HCT116 (cell line): ENCODE data around the gene ARHGAP28. TPM values are rescaled to one million over a fixed set of nuclear protein-coding genes. Genes with fewer than 3 reads are reported as not detected.

Experiments used
- ATAC-seq: fragments of 200-7000 bp; cut with Tn5 transposase; 2 replicates; pipeline ENCODE4 v1.9.1; 2020; ENCODE audit warnings: mild to moderate bottlenecking, moderate library complexity
- BruUV-seq: library from RNA; stranded (reverse); fragments of 400-500 nt; replicated peaks from 2 replicates; lab custom pipeline; 2021; lab: Mats Ljungman, UMichigan
- CTCF ChIA-PET: fragments of 300-600 bp; sonication (Branson Sonifier 250); formaldehyde crosslinking; loops from one replicate; lab custom pipeline; 2021; ENCODE audit warnings: antibody characterized with exemption; lab: Charles Lee
- POLR2A ChIA-PET: fragments of 300-600, 350-600 bp; sonication (Branson Sonifier 250); formaldehyde crosslinking; loops from one replicate; lab custom pipeline; 2021; ENCODE audit warnings: antibody characterized with exemption; lab: Charles Lee
- RAD21 ChIA-PET, 2 experiments: fragments of 300-600 bp; sonication (Branson Sonifier 250); formaldehyde crosslinking; loops; one replicate each; lab custom pipeline; 2023; ENCODE audit warnings: low total read pairs in 2 of 2; ENCODE audit not compliant: uncharacterized antibody in 2 of 2, unreplicated experiment in 2 of 2, low non-redundant PET in 1 of 2; lab: Charles Lee
- DNase-seq: peaks from one replicate; pipeline ENCODE4 v3.0.0-alpha.2; 2010; ENCODE audit warnings: low read depth, low spot score
- H2AFZ ChIP-seq: fragments of 200-600 bp; shearing (Covaris generic), sonication (generic); 2 replicates; pipeline ENCODE4 v1.6.1; 2017; ENCODE audit warnings: low read depth, mixed run types, mixed read lengths, antibody characterized with exemption, low read length; ENCODE audit not compliant: poor library complexity, severe bottlenecking
- H3K27ac ChIP-seq: 2 replicates; pipeline ENCODE4 v1.5.1; 2012; ENCODE audit warnings: low read depth, low read length
- H3K27me3 ChIP-seq: fragments of 200-600 bp; sonication (generic); 2 replicates; pipeline ENCODE4 v1.6.1; 2016; ENCODE audit warnings: mixed run types, low read length, mixed read lengths; ENCODE audit not compliant: insufficient read depth
- H3K36me3 ChIP-seq, 2 experiments: fragments of 200-500 bp in 1 of 2; fragments of 200-600 bp in 1 of 2; sonication (Bioruptor generic) in 1 of 2; sonication (generic) in 1 of 2; 2 replicates each; pipeline versions ENCODE4 v1.5.1 to v1.6.1; 2014 to 2016; ENCODE audit warnings: low read length in 2 of 2, inconsistent platforms in 1 of 2, mixed read lengths in 1 of 2, mixed run types in 1 of 2; ENCODE audit not compliant: insufficient read depth in 2 of 2, control insufficient read depth in 1 of 2
- H3K4me1 ChIP-seq, 2 experiments: fragments of 200-600 bp in 1 of 2; sonication (generic) in 1 of 2; 2 replicates each; pipeline versions ENCODE4 v1.5.1 to v1.6.1; 2012 to 2017; ENCODE audit warnings: low read length in 2 of 2, inconsistent platforms in 1 of 2, mild to moderate bottlenecking in 1 of 2, mixed read lengths in 1 of 2, mixed run types in 1 of 2, moderate library complexity in 1 of 2; ENCODE audit not compliant: insufficient read depth in 2 of 2, control insufficient read depth in 1 of 2
- H3K4me2 ChIP-seq: fragments of 200-600 bp; sonication (generic); 2 replicates; pipeline ENCODE4 v1.6.1; 2017; ENCODE audit warnings: mixed run types, low read length, mixed read lengths
- H3K4me3 ChIP-seq, 2 experiments: fragments of 200-600 bp in 1 of 2; sonication (generic) in 1 of 2; replicated peaks in 1 of 2; 2 replicates each; pipeline ENCODE4 v1.5.1; 2011 to 2016; ENCODE audit warnings: low read length in 2 of 2, control low read depth in 1 of 2, low read depth in 1 of 2, mild to moderate bottlenecking in 1 of 2, mixed read lengths in 1 of 2, mixed run types in 1 of 2
- H3K79me2 ChIP-seq: fragments of 200-600 bp; sonication (generic); 2 replicates; pipeline ENCODE4 v1.6.1; 2017; ENCODE audit warnings: mild to moderate bottlenecking, mixed run types, low read length, moderate library complexity, mixed read lengths; ENCODE audit not compliant: insufficient read depth
- H3K9ac ChIP-seq: fragments of 200-600 bp; sonication (generic); 2 replicates; pipeline ENCODE4 v1.6.1; 2016; ENCODE audit warnings: low read length, mixed read lengths
- H3K9me2 ChIP-seq: fragments of 200-600 bp; sonication (generic), shearing (Covaris generic); 2 replicates; pipeline ENCODE4 v1.6.1; 2017; ENCODE audit warnings: mixed run types, mild to moderate bottlenecking, moderate library complexity; ENCODE audit not compliant: insufficient read depth
- H3K9me3 ChIP-seq, 2 experiments: fragments of 200-500 bp in 1 of 2; fragments of 200-600 bp in 1 of 2; sonication (Bioruptor generic) in 1 of 2; sonication (generic) in 1 of 2; 2 replicates each; pipeline ENCODE4 v1.6.1; 2014 to 2017; ENCODE audit warnings: low read length in 2 of 2, mixed read lengths in 2 of 2, inconsistent platforms in 1 of 2, low read depth in 1 of 2, mild to moderate bottlenecking in 1 of 2, mixed run types in 1 of 2, moderate library complexity in 1 of 2; ENCODE audit not compliant: control insufficient read depth in 1 of 2, insufficient read depth in 1 of 2
- H4K20me1 ChIP-seq: fragments of 200-600 bp; sonication (generic), shearing (Covaris generic); 2 replicates; pipeline ENCODE4 v1.6.1; 2017; ENCODE audit warnings: mixed run types, mild to moderate bottlenecking, moderate library complexity; ENCODE audit not compliant: insufficient read depth
- ATF3 ChIP-seq: IDR thresholded peaks from 2 replicates; pipeline ENCODE4 v1.6.1; 2012
- CBX3 ChIP-seq: IDR thresholded peaks from 2 replicates; pipeline ENCODE4 v1.6.1; 2012; ENCODE audit warnings: low read depth
- ELF1 ChIP-seq: IDR thresholded peaks from 2 replicates; pipeline ENCODE4 v1.6.1; 2012; ENCODE audit warnings: low read depth, borderline replicate concordance
- EZH2 ChIP-seq: fragments of 200-600 bp; sonication (generic); IDR thresholded peaks from 2 replicates; pipeline ENCODE4 v1.6.1; 2017; ENCODE audit warnings: antibody characterized with exemption, mixed run types
- EZH2phosphoT487 ChIP-seq: fragments of 200-600 bp; IDR thresholded peaks from 2 replicates; pipeline ENCODE4 v1.6.1; 2018; ENCODE audit warnings: antibody characterized with exemption, borderline replicate concordance
- POLR2A ChIP-seq: IDR thresholded peaks from 2 replicates; pipeline ENCODE4 v1.7.0; 2011; ENCODE audit warnings: borderline replicate concordance; ENCODE audit not compliant: insufficient read depth, insufficient read length; ENCODE audit errors: extremely low read depth
- RAD21 ChIP-seq: IDR thresholded peaks from 2 replicates; pipeline ENCODE4 v1.6.1; 2012; ENCODE audit warnings: low read depth, mild to moderate bottlenecking
- ZNF274 ChIP-seq: fragments of 200-500 bp; sonication (Bioruptor generic); IDR thresholded peaks from 2 replicates; pipeline ENCODE4 v1.6.1; 2014; ENCODE audit warnings: mild to moderate bottlenecking, low read depth, low read length, inconsistent platforms
- intact Hi-C: fragments of 100-400 bp; cut with micrococcal nuclease; formaldehyde crosslinking; loops from 2 replicates; pipeline ENCODE4 v1.10.0; 2022
- total RNA-seq: library from RNA; stranded (reverse); gene quantifications from one replicate; pipeline ENCODE4 v1.2.1, GENCODE V29; 2021; ENCODE audit not compliant: unreplicated experiment
- TF ChIP-seq, protein P1 (sequence below), 3 experiments: fragments of 200-600 bp in 1 of 3; sonication (generic) in 1 of 3; IDR thresholded peaks in 2 of 3; conservative IDR thresholded peaks in 1 of 3; 2 replicates each; pipeline ENCODE4 v1.5.1; 2012 to 2017; ENCODE audit warnings: low read depth in 2 of 3, low read length in 2 of 3, antibody characterized with exemption in 1 of 3, borderline replicate concordance in 1 of 3, control low read depth in 1 of 3, mild to moderate bottlenecking in 1 of 3, mixed read lengths in 1 of 3, mixed run types in 1 of 3, moderate library complexity in 1 of 3; ENCODE audit not compliant: insufficient read depth in 1 of 3
- TF ChIP-seq, protein P2 (sequence below): IDR thresholded peaks from 2 replicates; pipeline ENCODE4 v1.6.1; 2012

Gene ARHGAP28
- total RNA-seq, 1 experiment from 2014 or later: not detected

DNA sequence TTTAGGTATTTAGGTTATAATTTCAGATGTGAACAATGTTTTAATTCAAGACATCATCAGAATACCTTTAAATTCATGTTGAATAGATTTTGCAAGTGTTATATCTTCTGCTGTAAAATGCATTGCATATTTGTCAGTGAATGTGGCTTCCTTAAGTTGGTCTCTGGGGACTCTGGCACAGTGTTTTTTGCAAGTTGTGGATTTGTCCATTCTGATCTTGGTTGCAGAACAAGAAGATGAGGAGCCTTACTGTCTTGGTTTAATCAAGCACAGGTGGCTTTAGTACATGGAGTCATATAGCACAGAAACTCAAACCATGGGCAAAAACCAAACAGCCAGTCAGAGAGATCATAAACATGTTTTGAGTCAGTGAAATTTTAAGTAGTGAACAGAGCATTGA lies 135.7 kb downstream of the ARHGAP28 start:
- DNase-seq: no peak
- ATAC-seq: no peak
- POLR2A ChIA-PET: no interaction called here
- intact Hi-C loops: no loop called here
- no TSS peak for BruUV-seq
- H3K27ac ChIP-seq: no peak overlapping the region
- RAD21 ChIA-PET: no interaction called here
- TF ChIP-seq EZH2 (no peak), ZNF274 (no peak), CBX3 (no peak), EZH2phosphoT487 (no peak), POLR2A (no peak), RAD21 (no peak), ELF1 (no peak), ATF3 (no peak)
- TF ChIP-seq, protein P1, sequence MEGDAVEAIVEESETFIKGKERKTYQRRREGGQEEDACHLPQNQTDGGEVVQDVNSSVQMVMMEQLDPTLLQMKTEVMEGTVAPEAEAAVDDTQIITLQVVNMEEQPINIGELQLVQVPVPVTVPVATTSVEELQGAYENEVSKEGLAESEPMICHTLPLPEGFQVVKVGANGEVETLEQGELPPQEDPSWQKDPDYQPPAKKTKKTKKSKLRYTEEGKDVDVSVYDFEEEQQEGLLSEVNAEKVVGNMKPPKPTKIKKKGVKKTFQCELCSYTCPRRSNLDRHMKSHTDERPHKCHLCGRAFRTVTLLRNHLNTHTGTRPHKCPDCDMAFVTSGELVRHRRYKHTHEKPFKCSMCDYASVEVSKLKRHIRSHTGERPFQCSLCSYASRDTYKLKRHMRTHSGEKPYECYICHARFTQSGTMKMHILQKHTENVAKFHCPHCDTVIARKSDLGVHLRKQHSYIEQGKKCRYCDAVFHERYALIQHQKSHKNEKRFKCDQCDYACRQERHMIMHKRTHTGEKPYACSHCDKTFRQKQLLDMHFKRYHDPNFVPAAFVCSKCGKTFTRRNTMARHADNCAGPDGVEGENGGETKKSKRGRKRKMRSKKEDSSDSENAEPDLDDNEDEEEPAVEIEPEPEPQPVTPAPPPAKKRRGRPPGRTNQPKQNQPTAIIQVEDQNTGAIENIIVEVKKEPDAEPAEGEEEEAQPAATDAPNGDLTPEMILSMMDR (IDR thresholded peaks at IDR 0.05 in 2 of 3, conservative IDR thresholded peaks at IDR 0.05 in 1 of 3; ENCODE audit: borderline replicate concordance in 1 of 3, insufficient read depth in 1 of 3, low read depth in 2 of 3, low read length in 2 of 3): no peak
- TF ChIP-seq, protein P2, sequence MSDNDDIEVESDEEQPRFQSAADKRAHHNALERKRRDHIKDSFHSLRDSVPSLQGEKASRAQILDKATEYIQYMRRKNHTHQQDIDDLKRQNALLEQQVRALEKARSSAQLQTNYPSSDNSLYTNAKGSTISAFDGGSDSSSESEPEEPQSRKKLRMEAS: no peak
- no peaks in the 10 kb centered on the region for H4K20me1 ChIP-seq
- no peaks in the 10 kb centered on the region for H3K27me3 ChIP-seq
- no peaks in the 10 kb centered on the region for H3K4me1 ChIP-seq
- H2AFZ ChIP-seq: no peak overlapping the region
- no peaks in the 10 kb centered on the region for H3K79me2 ChIP-seq
- no peaks in the 10 kb centered on the region for H3K36me3 ChIP-seq
- peaks cover 4 to 27% of the 10 kb centered on the region in 2 experiments; a peak in 2 of 4 replicates for H3K9me3 ChIP-seq
- no peak overlapping the region for H3K4me3 ChIP-seq
- no peaks in the 10 kb centered on the region for H3K9me2 ChIP-seq
- CTCF ChIA-PET: no interaction called here
- no peak overlapping the region for H3K9ac ChIP-seq
- H3K4me2 ChIP-seq: no peak overlapping the region
